Rectal smooth muscle tissue (tissue), 1 donor: ENCODE measurements around the gene UNC5CL.

Experiments
- H3K27ac ChIP-seq: one replicate; pipeline ENCODE4 v1.7.0; 2013; ENCODE audit warnings: low read depth, low read length, inconsistent platforms
- H3K27me3 ChIP-seq: one replicate; pipeline ENCODE4 v1.7.0; 2013; ENCODE audit warnings: low read length; ENCODE audit not compliant: control insufficient read depth, insufficient read depth
- H3K36me3 ChIP-seq: one replicate; pipeline ENCODE4 v1.7.0; 2013; ENCODE audit warnings: low read length; ENCODE audit not compliant: control insufficient read depth, insufficient read depth
- H3K4me1 ChIP-seq: one replicate; pipeline ENCODE4 v1.7.0; 2013; ENCODE audit warnings: low read length; ENCODE audit not compliant: control insufficient read depth, insufficient read depth
- H3K4me3 ChIP-seq: one replicate; pipeline ENCODE4 v1.7.0; 2013; ENCODE audit warnings: low read length
- H3K9ac ChIP-seq: one replicate; pipeline ENCODE4 v1.7.0; 2013; ENCODE audit warnings: low read length

The UNC5CL gene

GRCh38 chr6:41056768-41057490 is 17.9 kb upstream of the UNC5CL start:
- Histone ChIP-seq H3K9ac (no peak overlapping the region), H3K4me1 (peaks cover 38% of the 10 kb centered on the region), H3K36me3 (peaks cover 2% of the 10 kb centered on the region), H3K27me3 (no peaks in the 10 kb centered on the region), H3K4me3 (no peak overlapping the region), H3K27ac (peak overlapping the region; percentile 67)

DNA sequence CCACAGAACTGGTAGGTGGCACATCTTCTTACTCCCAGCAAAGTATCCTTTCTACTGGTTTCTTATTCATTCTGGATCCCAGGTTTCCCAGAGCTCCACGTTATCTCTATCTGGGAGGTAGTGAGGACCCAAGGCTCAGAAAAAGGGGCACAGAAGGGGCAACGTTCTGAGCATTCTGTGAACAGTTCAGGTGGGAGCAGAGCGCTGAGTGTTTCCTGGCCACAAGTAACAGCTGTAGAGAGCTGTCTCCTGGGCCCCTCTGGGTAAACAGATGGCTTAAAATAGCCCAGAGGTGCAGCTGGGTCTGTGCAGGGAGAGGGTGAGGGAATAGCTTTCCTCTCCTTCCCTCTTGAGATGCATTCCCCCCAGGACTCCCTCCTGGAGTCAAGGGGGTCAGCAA is 16.1 kb upstream of the UNC5CL start:
- Histone ChIP-seq H3K36me3 (peaks cover 4% of the 10 kb centered on the region), H3K27ac (peak overlapping the region; percentile 57), H3K27me3 (no peaks in the 10 kb centered on the region), H3K9ac (no peak overlapping the region), H3K4me3 (no peak overlapping the region), H3K4me1 (peaks cover 38% of the 10 kb centered on the region)

GRCh38 chr6:41054511-41054910 is 15.5 kb upstream of the UNC5CL start:
- Histone ChIP-seq H3K27ac (peak overlapping the region; percentile 57), H3K4me3 (no peak overlapping the region), H3K36me3 (peaks cover 4% of the 10 kb centered on the region), H3K27me3 (no peaks in the 10 kb centered on the region), H3K4me1 (peaks cover 41% of the 10 kb centered on the region), H3K9ac (no peak overlapping the region)

- Histone ChIP-seq H3K4me3 (no peak within 1 kb of the TSS), H3K4me1 (peaks cover 30% of the 10 kb centered on the region), H3K9ac (no peak within 1 kb of the TSS), H3K27me3 (no peaks in the 10 kb centered on the region), H3K27ac (peak within 1 kb of the TSS; percentile 15), H3K36me3 (peaks cover 4% of the 10 kb centered on the region)
Observed at GRCh38 chr6:41053041-41053440, 14.0 kb upstream of the UNC5CL start, which contains the start of gene APOBEC2. TSS of gene APOBEC2 (plus strand) at chr6:41053202. CDS start at chr6:41053348, 146 bp downstream.

GRCh38 chr6:41051873-41052272 is 12.9 kb upstream of the UNC5CL start:
- no peak overlapping the region for H3K9ac ChIP-seq
- H3K4me3 ChIP-seq: no peak overlapping the region
- no peaks in the 10 kb centered on the region for H3K27me3 ChIP-seq
- no peak overlapping the region for H3K27ac ChIP-seq
- H3K36me3 ChIP-seq: peaks cover 4% of the 10 kb centered on the region
- peaks cover 26% of the 10 kb centered on the region for H3K4me1 ChIP-seq

GRCh38 chr6:41050536-41050935 is 11.5 kb upstream of the UNC5CL start:
- Histone ChIP-seq H3K27ac (no peak overlapping the region), H3K9ac (no peak overlapping the region)

DNA sequence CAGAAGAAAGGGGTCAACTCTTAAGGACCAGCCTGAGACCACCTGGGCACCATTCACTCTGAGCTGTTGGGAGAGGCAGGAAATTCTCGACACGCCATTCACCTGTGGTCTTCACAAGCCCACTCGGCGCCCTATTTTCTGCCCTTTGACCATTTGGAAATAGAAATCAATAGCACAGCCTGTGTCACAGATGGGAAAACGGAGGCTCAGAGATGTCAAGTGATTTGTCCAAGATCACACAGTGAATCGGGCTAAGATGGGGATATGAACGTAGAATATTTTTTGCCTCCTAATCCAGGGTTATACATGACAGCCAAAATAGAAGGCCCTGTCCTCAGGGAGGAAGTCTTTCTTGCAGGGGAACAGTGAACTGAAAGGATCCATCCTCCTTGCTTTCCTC is 10.9 kb upstream of the UNC5CL start:
- no peak overlapping the region for H3K27ac ChIP-seq
- H3K9ac ChIP-seq: no peak overlapping the region
- peaks cover 13% of the 10 kb centered on the region for H3K4me1 ChIP-seq
- H3K36me3 ChIP-seq: peaks cover 2% of the 10 kb centered on the region
- no peaks in the 10 kb centered on the region for H3K27me3 ChIP-seq
- H3K4me3 ChIP-seq: no peak overlapping the region

More at GRCh38 chr6:41050536-41050935, 11.5 kb upstream of the UNC5CL start:
- peaks cover 2% of the 10 kb centered on the region for H3K36me3 ChIP-seq
- H3K4me3 ChIP-seq: no peak overlapping the region
- H3K27me3 ChIP-seq: no peaks in the 10 kb centered on the region
- peaks cover 19% of the 10 kb centered on the region for H3K4me1 ChIP-seq

- H3K4me1 ChIP-seq: peaks cover 9% of the 10 kb centered on the region
- no peak overlapping the region for H3K27ac ChIP-seq
- no peak overlapping the region for H3K9ac ChIP-seq
Observed at GRCh38 chr6:41049521-41049920, 10.5 kb upstream of the UNC5CL start.

DNA sequence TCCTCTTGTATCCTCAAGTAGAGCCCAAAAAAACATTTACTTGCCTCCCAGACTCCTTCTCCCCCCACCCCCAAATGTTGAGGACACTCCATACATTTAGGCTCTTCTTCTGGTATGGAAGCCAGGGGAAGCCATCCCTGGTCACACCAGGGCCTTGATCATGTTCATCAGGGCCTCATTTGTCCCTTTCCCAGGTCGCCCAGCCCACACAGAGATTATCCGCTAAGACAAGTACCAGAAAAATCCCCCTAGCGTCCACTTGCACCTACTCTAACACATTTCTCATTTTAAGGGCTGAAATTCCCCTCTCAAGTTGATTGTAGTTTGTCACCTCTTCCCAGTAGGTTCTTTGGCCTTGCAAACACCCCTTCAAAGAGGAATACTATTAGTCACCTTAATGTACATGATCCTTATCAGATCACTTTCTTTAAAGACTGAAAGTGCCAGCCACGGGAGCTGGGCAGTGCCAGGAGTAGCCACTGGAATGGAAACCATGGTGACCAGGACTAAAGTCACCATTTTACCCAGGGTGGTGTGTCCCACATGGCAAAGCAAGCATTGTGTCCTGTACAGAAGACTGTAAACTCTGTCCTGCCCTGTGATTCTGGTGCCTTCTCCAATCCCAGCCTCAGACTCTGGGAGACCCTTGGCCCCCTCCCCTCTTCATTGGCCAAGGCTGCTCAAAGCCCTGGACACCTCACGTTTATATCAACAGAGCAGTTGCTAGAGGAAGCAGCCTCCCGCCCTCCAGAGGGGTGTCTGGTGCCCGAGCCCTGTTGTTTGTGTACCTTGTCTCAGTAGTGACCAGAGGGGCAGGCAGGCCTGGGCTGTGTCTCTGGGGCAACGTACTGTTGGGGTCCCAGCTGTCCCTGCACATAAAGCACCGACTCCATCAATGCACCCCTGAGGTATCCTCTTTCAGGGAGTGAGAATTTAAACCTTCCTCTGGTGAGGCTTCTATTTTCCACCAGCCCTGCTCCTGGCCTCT is 9.0 kb upstream of the UNC5CL start:
- Histone ChIP-seq H3K27ac (no peak overlapping the region), H3K4me1 (peaks cover 3% of the 10 kb centered on the region), H3K4me3 (no peak overlapping the region), H3K27me3 (no peaks in the 10 kb centered on the region), H3K36me3 (peaks cover 2% of the 10 kb centered on the region), H3K9ac (no peak overlapping the region)

More at GRCh38 chr6:41049521-41049920, 10.5 kb upstream of the UNC5CL start:
- Histone ChIP-seq H3K36me3 (peaks cover 2% of the 10 kb centered on the region), H3K27me3 (no peaks in the 10 kb centered on the region), H3K4me3 (no peak overlapping the region)

GRCh38 chr6:41047306-41047705 is 8.3 kb upstream of the UNC5CL start:
- H3K9ac ChIP-seq: no peak overlapping the region

DNA sequence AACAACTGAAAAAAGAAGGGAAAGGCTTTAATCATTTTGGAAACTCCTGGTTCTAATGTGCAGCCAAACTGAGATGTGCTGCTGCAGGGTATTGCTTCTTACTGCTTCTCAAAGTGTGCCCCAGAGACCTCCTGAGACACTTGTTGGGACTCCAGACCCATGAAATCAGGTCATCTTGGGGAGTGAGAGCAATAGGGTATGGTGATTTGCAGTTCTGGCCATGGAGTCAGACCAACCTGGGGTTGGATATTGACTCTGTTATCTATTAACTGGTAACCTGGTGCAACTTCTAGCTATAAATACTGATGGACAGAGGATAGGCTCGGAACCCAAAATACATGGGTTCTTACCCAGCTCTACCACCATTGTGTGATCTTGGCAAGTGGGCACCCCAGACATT is 7.1 kb upstream of the UNC5CL start:
- Histone ChIP-seq H3K9ac (no peak overlapping the region), H3K36me3 (peaks cover 2% of the 10 kb centered on the region), H3K27me3 (no peaks in the 10 kb centered on the region), H3K4me1 (peaks cover 3% of the 10 kb centered on the region), H3K4me3 (no peak overlapping the region), H3K27ac (no peak overlapping the region)

More at GRCh38 chr6:41047306-41047705, 8.3 kb upstream of the UNC5CL start:
- Histone ChIP-seq H3K36me3 (peaks cover 2% of the 10 kb centered on the region), H3K4me3 (no peak overlapping the region), H3K4me1 (peaks cover 3% of the 10 kb centered on the region), H3K27me3 (no peaks in the 10 kb centered on the region), H3K27ac (no peak overlapping the region)

DNA sequence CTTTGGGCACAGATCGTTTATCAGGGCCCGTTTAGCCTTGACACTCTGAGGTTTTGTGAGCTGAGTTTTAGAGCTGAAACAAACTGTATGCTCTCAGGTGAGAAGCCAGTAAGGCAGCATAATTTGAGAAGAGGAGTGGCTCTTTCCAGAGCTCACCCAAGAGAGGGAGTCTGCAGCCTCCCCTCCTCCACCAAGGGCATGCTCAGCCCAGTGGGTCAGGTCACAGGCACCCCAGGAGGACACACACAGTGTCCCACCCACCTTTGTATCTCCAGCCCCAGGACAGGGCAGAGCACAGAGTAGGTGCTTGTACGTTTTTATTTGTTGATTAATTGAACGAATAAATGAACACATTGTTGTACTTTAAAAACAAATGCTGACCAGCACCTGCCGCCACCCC is 6.6 kb upstream of the UNC5CL start:
- Histone ChIP-seq H3K9ac (no peak overlapping the region), H3K4me3 (no peak overlapping the region), H3K4me1 (peaks cover 3% of the 10 kb centered on the region), H3K27me3 (no peaks in the 10 kb centered on the region), H3K27ac (no peak overlapping the region), H3K36me3 (peaks cover 2% of the 10 kb centered on the region)
